NCI-H2171 (cell line): ENCODE results near the gene PARD6A.

ENCODE experiments used
- DNase-seq: peaks from one replicate; lab custom pipeline; 2025; lab: John Stamatoyannopoulos, UW

PARD6A gene

DNA sequence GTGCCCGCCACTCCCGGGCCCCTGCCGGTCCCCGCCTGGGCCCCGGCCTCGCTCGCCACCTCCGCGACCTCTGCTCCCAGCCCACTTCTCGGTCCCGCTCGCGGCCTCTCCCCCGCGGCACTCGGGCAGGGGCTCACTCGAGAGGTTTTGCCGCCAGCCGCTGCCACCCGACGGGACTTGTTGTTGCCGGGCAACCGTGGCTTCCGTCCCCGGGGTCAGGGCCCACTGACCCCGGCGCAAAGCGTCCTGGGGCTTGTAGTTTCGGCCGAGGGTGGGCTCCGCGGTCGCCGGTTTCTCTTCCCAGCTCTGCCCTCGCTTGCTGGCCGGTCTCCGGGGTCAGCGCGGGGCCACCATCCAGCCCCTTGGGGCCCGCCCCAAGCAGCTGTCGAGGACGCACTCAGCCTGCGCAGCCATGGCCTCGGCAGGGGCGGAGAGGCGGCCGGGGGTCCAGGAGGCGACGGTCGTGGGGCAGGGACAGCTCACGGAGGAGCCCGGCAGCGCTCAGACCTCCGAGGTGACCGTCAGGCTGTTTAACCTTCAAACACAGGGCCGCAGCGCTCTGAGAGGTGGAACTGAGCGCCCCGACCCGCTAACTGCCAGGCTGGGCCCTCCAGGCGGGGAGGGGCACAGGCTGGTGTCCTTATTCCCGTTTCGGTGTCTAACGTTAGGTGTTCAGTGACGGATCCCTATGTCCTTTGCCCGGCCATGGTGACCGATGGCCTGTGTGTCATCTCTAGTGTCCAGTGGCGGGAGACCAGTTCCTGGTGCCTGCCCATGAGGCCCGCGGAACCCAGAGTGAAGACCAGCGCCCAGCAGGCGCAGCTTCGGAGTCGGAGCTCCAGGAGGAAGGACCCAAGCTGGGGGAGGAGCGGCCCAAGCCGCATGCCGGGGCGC lies 6.0 kb downstream of the PARD6A start, which contains the start of the genes C16orf86 and ENKD1:
Gene C16orf86, plus strand, starts transcription at position 256 of the 894 bp plus-strand sequence. Its CDS starts 157 bp downstream, at position 413.
Gene ENKD1, minus strand, starts transcription at position 192 of the 894 bp plus-strand sequence. CDS start 308 bp downstream, outside the sequence.
- peak; percentile 85 for DNase-seq

- no peak for DNase-seq
Observed at GRCh38 chr16:67667453-67667816, 6.7 kb downstream of the PARD6A start.

- DNase-seq, result peak; percentile 91
Observed at GRCh38 chr16:67667817-67668494, 7.2 kb downstream of the PARD6A start.

DNA sequence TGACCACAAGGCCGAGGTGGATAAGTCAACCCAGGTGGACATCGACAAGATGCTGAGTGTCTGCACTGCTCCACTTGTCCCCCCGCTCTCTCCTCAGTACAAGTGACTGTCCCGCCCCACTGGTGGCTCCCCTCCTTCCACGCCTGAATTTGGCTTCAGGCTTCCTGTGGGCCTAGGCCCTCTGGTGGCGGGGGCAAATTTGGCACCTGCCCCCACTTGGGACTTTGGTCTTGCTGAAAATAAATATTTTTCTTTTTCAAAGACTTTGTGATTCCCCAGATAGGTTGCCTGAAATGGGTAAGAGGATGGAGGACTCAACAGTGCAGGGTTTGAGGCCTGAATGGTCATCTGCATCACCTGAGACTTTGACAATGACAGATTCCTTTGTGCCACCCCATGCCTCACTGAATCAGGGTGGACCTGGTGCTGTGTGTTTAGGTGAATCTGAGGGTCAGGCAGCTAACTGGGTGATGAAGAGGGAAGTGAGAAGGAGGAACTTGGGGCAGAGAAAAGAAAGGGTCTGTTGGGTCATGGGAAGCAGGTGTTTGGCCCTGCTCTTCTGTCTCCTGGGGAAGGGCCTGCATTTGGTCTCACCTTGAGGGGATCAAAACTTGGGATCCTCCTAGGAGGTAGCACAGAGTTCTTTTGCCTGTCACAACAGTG lies 7.9 kb downstream of the PARD6A start:
- DNase-seq, result no peak

- no peak for DNase-seq
Observed at GRCh38 chr16:67669499-67670101, 8.8 kb downstream of the PARD6A start.

GRCh38 chr16:67672306-67672705 lies 11.5 kb downstream of the PARD6A start:
- no peak for DNase-seq

DNA sequence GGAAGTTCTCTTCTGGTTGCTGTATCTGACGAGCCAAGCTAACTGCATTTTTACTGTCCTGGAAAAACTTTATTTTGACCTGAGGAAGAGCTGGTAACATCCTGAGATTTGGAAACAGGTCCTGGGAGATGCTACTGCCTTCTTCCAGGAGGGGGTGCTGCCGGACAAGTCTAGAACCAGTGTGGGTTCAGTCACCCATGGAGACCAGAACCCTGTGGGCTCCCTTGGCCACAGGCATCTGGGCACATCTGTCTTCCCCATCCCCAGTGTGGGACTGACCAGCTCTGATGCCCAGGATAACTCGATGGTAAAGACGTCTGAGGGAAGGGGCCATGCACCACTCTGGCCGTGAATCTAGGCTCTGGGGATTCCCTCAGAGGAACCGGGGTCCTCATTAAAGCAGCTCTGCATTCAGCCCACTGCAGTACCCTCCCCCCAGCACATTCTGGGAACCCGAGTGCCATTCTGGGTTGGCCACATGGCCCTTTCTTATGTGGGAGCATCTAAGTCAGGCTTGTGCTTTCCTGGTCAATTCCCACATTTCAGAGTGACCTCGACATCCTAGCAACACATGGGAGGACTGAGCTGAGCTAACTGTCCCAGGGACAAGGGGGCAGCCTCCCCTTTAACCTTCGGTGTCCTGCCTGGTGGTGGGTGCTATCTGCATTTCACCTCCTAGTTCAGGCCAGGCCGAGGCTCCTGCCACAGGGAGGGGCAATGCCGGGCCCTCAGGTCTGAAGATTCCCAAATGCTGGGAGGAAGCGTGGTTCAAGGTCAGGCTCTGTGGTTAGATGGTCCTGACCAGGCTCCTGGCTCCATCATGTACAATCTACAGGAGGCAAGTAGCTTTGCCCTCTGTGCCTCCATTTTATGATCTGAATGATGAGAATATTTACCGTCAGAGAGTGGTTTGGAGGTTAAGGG lies 12.2 kb downstream of the PARD6A start:
- no peak for DNase-seq

DNA sequence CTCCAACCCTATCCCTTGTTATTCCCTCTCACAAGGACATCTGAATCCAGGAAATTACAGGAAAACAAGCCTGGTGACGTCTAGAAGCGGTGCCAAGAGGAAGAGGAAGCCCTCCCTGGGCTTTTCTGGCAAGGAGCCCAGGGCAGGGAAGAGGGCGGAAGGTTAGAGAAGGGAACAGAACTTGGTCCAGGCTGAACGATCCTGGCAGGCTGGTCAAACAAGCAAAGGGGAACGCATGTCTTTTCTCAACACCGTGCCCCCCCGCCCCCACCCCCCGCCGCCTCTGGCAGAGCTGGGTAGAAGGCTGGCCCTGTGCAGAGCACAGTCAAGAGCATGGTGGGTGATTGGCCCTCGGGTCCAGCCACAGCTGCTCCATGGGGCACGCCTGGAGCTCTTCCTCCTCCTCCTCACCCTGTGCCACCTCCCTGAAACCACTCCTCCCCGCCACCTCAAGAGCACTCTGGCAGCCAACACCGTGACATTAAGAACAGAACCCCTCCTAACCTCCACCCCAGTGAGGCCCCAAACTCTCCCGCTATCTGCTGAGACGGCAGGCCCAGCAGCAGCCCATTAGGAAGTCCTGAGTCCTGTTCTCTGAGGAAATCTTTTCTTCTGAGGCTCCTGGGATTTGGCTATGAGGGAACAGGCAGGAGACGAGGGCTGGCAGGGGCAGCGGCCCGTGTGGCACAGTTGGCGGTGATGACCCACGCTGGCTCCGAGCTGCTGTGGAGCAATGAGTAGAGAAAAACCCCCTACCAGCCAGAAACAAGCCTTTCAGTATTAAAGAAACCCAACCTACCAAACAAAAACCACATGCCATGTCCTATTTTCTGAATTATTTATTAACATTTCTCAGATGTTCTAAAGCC lies 13.2 kb downstream of the PARD6A start:
- DNase-seq, result no peak

- no peak for DNase-seq
Observed at GRCh38 chr16:67674851-67675578, 14.3 kb downstream of the PARD6A start.

- DNase-seq, result no peak
Observed at GRCh38 chr16:67675579-67675935, 14.8 kb downstream of the PARD6A start.

DNA sequence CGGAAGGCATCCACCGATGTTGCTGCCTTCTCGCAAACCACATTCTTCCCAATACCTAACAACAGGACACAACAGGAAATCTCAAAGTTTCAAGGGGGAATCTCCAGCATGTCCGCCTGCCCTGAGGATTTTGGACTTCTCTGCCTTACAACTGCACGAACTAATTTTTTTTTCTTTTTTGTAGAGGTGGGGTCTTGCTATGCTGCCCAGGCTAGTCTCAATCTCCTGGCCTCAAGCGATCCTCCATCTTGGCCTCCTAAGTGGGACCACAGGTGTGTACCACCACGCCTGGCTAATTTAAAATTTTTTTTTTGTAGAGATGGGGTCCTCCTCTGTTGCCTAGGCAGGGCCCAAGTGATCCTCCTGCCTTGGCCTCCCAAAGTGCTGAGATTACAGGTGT lies 15.2 kb downstream of the PARD6A start:
- DNase-seq, result no peak

GRCh38 chr16:67676516-67676915 lies 15.8 kb downstream of the PARD6A start:
- DNase-seq, result no peak

DNA sequence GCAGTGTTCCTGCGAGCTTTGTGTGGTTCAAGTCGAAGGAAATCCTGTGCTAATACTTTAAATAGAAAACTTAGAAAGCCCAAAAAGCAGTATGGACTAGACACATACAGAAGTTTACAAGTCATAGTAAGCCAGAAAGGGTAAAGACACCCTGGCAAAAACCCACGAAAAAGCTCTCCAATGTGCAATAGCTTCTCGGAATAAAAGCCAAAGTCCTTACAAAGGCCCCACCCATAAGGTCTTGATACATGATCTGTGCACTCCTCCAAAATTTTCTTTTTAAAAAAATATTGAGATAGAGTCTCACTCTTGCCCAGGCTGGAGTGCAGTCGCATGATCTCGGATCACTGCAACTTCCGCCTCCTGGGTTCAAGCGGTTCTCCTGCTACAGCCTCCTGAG lies 16.2 kb downstream of the PARD6A start:
- DNase-seq, result no peak

DNA sequence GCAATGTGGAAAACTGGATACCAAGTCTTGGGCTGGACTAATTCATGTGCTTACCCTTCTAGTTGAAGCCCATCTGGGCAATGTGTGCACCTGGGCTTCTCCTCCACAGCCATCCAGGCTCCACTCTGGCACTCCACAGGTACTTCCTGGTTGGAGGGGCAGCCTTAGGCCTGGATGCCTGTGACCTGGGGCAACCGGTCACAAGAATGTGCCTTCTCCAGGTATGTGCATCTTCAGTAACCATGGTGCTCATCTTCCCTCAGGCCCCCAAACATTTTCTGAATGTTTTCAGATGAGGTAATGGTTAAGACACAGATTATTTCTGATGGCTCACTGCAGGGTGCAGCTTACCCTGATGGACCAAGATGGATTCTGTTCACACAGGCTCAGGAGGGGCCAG lies 17.0 kb downstream of the PARD6A start:
- DNase-seq, result no peak

DNA sequence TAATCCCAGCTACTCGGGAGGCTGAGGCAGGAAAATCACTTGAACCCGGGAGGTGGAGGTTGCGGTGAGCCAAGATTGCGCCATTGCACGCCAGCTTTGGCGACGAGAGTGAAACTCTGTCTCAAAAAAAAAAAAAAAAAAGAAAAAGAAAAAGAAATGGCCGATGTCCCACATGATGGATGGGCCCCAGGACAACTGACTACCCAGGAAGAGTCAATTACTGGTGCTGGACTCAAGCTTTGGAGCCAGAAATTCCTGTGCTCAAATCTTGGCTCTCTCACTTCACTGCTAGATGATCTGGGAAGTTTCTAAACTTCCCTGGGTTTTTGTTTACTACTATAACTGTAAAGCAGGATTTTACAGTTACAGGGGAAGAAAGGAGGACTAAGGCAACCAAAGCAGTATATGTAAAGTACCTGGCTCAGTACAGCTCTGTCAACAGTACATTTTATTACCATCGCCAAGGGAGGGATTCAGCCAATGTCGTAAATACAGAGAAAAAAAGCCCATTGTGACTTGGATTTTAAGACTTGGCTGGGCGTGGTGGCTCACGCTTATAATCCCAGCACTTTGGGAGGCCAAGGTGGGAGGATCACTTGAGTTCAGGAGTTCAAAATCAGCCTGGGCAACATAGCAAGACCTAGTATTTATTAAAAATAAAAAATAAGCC lies 17.7 kb downstream of the PARD6A start:
- no peak for DNase-seq

DNA sequence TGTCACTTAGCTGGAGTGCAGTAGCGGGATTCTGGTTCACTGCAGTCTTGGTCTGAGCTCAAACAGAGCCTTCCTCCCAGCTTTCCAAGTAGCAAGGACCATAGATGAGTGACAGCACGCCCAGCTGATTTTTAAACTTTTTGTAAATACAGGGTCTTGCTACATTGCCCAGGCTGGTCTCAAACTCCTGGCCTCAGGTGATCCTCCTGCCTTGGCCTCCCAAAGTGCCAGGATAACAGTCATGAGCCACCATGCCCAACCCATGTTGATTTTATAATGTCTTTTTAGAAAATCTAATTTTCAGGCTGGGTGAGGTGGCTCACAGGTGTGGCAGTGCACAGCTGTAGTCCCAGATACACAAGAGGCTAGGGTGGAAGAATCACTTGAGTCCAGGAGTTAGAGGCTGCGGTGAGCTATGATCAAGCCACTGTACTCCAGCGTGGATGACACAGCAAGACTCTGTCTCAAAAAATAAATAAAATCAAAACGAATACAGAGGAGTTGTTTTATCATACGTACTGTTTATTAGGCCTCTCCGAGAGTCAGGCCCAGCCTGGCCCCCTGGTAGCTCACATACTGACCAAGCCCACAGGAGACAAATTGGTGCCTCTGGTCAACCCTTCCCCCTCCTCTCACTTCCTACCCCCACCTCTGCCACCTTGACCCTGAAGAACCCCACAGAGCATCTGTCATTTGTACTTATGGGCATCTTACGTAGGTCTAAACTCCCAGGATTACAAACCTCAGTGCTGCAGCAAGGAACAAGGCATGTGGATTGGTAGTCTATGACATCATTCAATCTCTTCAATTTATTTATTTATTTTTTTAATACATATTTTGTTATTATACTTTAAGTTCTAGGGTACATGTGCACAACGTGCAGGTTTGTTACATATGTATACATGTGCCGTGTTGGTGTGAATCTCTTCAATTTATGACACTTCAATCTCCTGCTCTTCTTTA lies 19.5 kb downstream of the PARD6A start:
- no peak for DNase-seq

DNA sequence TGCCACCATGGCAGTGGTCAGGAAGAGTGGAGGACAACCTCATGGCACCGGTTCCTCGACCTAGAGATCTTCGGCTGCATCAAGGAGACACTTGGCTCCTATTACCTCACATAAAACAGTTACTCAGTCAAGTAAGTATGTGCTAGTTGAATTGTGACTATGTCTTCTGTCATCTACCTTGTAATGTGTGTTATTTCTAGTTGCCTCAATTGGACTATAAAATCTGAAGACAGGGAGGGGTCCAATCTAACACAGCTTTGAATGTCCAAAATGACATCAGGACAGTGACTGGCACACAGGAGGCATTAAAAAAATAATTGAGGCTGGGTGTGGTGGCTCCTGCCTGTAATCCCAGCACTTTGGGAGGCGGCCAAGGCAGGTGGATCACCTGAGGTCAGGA lies 23.0 kb downstream of the PARD6A start:
- DNase-seq, result no peak
